H9 (cell line): ENCODE measurements around the gene IFNL1. TPM values are rescaled to one million over a fixed set of nuclear protein-coding genes. Genes with fewer than 3 reads are reported as not detected.

Experiments
- DNase-seq: peaks from one replicate; pipeline ENCODE4 v3.0.0-alpha.2; 2017
- H2AFZ ChIP-seq: one replicate; pipeline ENCODE4 v1.6.1; 2013; ENCODE audit warnings: mild to moderate bottlenecking, low read length, control low read depth, moderate library complexity
- H2AK5ac ChIP-seq: 2 replicates; pipeline ENCODE4 v1.6.1; 2013; ENCODE audit warnings: low read length, control low read depth, mixed read lengths; ENCODE audit not compliant: insufficient read length
- H2BK120ac ChIP-seq: one replicate; pipeline ENCODE4 v1.6.1; 2013; ENCODE audit warnings: low read depth, mild to moderate bottlenecking, low read length, control low read depth, inconsistent platforms; ENCODE audit not compliant: poor library complexity, severe bottlenecking
- H2BK12ac ChIP-seq: 2 replicates; pipeline ENCODE4 v1.6.1; 2013; ENCODE audit warnings: low read length, control low read depth, mixed read lengths, low read depth; ENCODE audit not compliant: insufficient read length
- H2BK15ac ChIP-seq: 2 replicates; pipeline ENCODE4 v1.6.1; 2013; ENCODE audit warnings: low read depth, low read length, control low read depth
- H2BK20ac ChIP-seq: one replicate; pipeline ENCODE4 v1.6.1; 2013; ENCODE audit warnings: low read depth, mild to moderate bottlenecking, low read length, control low read depth, inconsistent platforms; ENCODE audit not compliant: poor library complexity, severe bottlenecking
- H2BK5ac ChIP-seq: 2 replicates; pipeline ENCODE4 v1.6.1; 2013; ENCODE audit warnings: low read length, control low read depth, mixed read lengths; ENCODE audit not compliant: insufficient read length
- H3K14ac ChIP-seq: 2 replicates; pipeline ENCODE4 v1.6.1; 2013; ENCODE audit warnings: low read length, control low read depth; ENCODE audit not compliant: insufficient read depth
- H3K18ac ChIP-seq: 2 replicates; pipeline ENCODE4 v1.6.1; 2013; ENCODE audit warnings: low read depth, mild to moderate bottlenecking, mixed read lengths, low read length, control low read depth; ENCODE audit not compliant: insufficient read length
- H3K23ac ChIP-seq: 2 replicates; pipeline ENCODE4 v1.6.1; 2013; ENCODE audit warnings: low read length, control low read depth, mixed read lengths, low read depth; ENCODE audit not compliant: insufficient read length
- H3K23me2 ChIP-seq: 2 replicates; pipeline ENCODE4 v1.6.1; 2013; ENCODE audit warnings: low read depth, mild to moderate bottlenecking, mixed read lengths, low read length, control low read depth; ENCODE audit not compliant: insufficient read length, poor library complexity, severe bottlenecking
- H3K27ac ChIP-seq: 2 replicates; pipeline ENCODE4 v1.5.1; 2013; ENCODE audit warnings: low read length, control low read depth, mixed read lengths, low read depth; ENCODE audit not compliant: insufficient read length
- H3K27me3 ChIP-seq: 2 replicates; pipeline ENCODE4 v1.6.1; 2013; ENCODE audit warnings: low read length, control low read depth, inconsistent platforms; ENCODE audit not compliant: insufficient read depth
- H3K4ac ChIP-seq: 2 replicates; pipeline ENCODE4 v1.6.1; 2013; ENCODE audit warnings: low read depth, mild to moderate bottlenecking, control low read depth, inconsistent platforms, low read length, moderate library complexity
- H3K4me1 ChIP-seq: 2 replicates; pipeline ENCODE4 v1.6.1; 2013; ENCODE audit warnings: low read length, control low read depth, inconsistent platforms; ENCODE audit not compliant: insufficient read depth
- H3K4me2 ChIP-seq: 2 replicates; pipeline ENCODE4 v1.6.1; 2013; ENCODE audit warnings: low read length, control low read depth, mixed read lengths; ENCODE audit not compliant: insufficient read length, insufficient read depth
- H3K56ac ChIP-seq: 2 replicates; pipeline ENCODE4 v1.6.1; 2013; ENCODE audit warnings: low read depth, mild to moderate bottlenecking, mixed read lengths, low read length, control low read depth; ENCODE audit not compliant: insufficient read length
- H3K79me1 ChIP-seq: 2 replicates; pipeline ENCODE4 v1.6.1; 2013; ENCODE audit warnings: low read depth, mild to moderate bottlenecking, moderate library complexity, low read length, control low read depth, inconsistent platforms; ENCODE audit not compliant: insufficient read depth, poor library complexity, severe bottlenecking
- H3K79me2 ChIP-seq: 2 replicates; pipeline ENCODE4 v1.6.1; 2013; ENCODE audit warnings: low read length, control low read depth, inconsistent platforms; ENCODE audit not compliant: insufficient read depth
- H3K9ac ChIP-seq: 2 replicates; pipeline ENCODE4 v1.6.1; 2013; ENCODE audit warnings: low read length, control low read depth, mixed read lengths; ENCODE audit not compliant: insufficient read length; ENCODE audit errors: extremely low read depth
- H3K9me3 ChIP-seq: one replicate; pipeline ENCODE4 v1.6.1; 2013; ENCODE audit warnings: low read depth, low read length, inconsistent platforms; ENCODE audit not compliant: control insufficient read depth
- H3T11ph ChIP-seq: one replicate; pipeline ENCODE4 v1.6.1; 2013; ENCODE audit warnings: mild to moderate bottlenecking, low read length, control low read depth, inconsistent platforms
- H4K20me1 ChIP-seq: one replicate; pipeline ENCODE4 v1.6.1; 2013; ENCODE audit not compliant: control insufficient read depth, insufficient read length, insufficient read depth
- H4K5ac ChIP-seq: 2 replicates; pipeline ENCODE4 v1.6.1; 2013; ENCODE audit warnings: low read depth, mild to moderate bottlenecking, mixed read lengths, low read length, control low read depth; ENCODE audit not compliant: insufficient read length
- H4K8ac ChIP-seq: replicated peaks from 2 replicates; pipeline ENCODE4 v1.6.1; 2013; ENCODE audit warnings: low read length, control low read depth, mixed read lengths, low read depth; ENCODE audit not compliant: insufficient read length
- H4K91ac ChIP-seq: 2 replicates; pipeline ENCODE4 v1.6.1; 2013; ENCODE audit warnings: low read depth, mild to moderate bottlenecking, moderate library complexity, mixed read lengths, low read length, control low read depth; ENCODE audit not compliant: insufficient read length
- H3K27ac Mint-ChIP-seq, 3 experiments: 2 replicates in 2 of 3; 3 replicates in 1 of 3; pipeline ENCODE4 v1.8.0; 2020 to 2021; ENCODE audit warnings: mixed read lengths in 3 of 3, mild to moderate bottlenecking in 1 of 3, moderate library complexity in 1 of 3
- H3K27me3 Mint-ChIP-seq: 2 replicates; pipeline ENCODE4 v1.8.0; 2021; ENCODE audit warnings: low read depth, mild to moderate bottlenecking, moderate library complexity, mixed read lengths
- H3K36me3 Mint-ChIP-seq, 3 experiments: 2 replicates in 2 of 3; 3 replicates in 1 of 3; pipeline ENCODE4 v1.8.0; 2020 to 2021; ENCODE audit warnings: low read depth in 3 of 3, mixed read lengths in 3 of 3; ENCODE audit not compliant: insufficient read depth in 1 of 3
- H3K4me1 Mint-ChIP-seq, 2 experiments: 2 replicates each; pipeline ENCODE4 v1.8.0; 2020; ENCODE audit warnings: mixed read lengths in 2 of 2
- H3K4me3 Mint-ChIP-seq, 2 experiments: 2 replicates in 1 of 2; 3 replicates in 1 of 2; pipeline ENCODE4 v1.8.0; 2020 to 2021; ENCODE audit warnings: mild to moderate bottlenecking in 2 of 2, mixed read lengths in 2 of 2, moderate library complexity in 1 of 2
- H3K9me3 Mint-ChIP-seq, 2 experiments: 2 replicates in 1 of 2; 3 replicates in 1 of 2; pipeline ENCODE4 v1.8.0; 2020; ENCODE audit warnings: mild to moderate bottlenecking in 2 of 2, mixed read lengths in 2 of 2, moderate library complexity in 1 of 2
- WGBS: extraction: QIAGEN DNeasy Blood & Tissue Kit; methylation state at CpG from one replicate; pipeline ENCODE4 v1.1.7; 2013; ENCODE audit warnings: missing lambda C conversion rate, low lambda C conversion rate, mixed read lengths; ENCODE audit not compliant: insufficient read length; ENCODE audit errors: extremely low coverage; 5-methylcytosine and 5-hydroxymethylcytosine counted together
- total RNA-seq: library from RNA; stranded (reverse); gene quantifications from 2 replicates; pipeline ENCODE4 v1.2.1, GENCODE V29; 2021
- TF ChIP-seq, protein P1 (sequence below): fragments of 200-600 bp; sonication (generic); conservative IDR thresholded peaks from 3 replicates; pipeline ENCODE4 v1.8.0; 2021; ENCODE audit warnings: antibody characterized with exemption, mild to moderate bottlenecking

IFNL1 gene
- total RNA-seq, 1 experiment from 2014 or later: not detected

DNA sequence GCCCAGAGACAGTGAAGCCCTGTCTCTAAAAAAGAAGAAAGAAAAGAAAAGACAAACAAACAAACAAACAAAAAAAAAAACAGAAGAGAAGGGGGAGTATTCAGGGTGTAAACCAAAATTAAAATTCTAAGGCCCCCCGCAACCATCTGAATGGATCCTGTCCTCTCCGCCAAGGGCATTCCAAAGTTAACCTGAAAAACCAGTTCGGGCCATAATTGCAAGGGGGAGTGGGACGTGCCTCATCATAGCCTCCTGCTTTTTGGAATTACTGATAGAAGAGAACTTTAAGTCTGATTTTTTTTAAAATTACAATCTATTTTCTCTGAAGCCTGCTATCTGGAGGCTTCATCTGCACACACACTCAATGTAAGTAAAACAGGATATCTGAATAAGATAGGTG lies 33.7 kb upstream of the IFNL1 start:
- H3K4me2 ChIP-seq: no peak overlapping the region
- H3K79me2 ChIP-seq: no peaks in the 10 kb centered on the region
- no peak overlapping the region for H2BK5ac ChIP-seq
- H2BK20ac ChIP-seq: no peak overlapping the region
- H3K9me3 ChIP-seq: no peaks in the 10 kb centered on the region
- no peak overlapping the region for H2BK12ac ChIP-seq
- no peak overlapping the region for H2BK15ac ChIP-seq
- Mint-ChIP-seq H3K9me3 (peaks cover 4 to 9% of the 10 kb centered on the region in 2 experiments; a peak in 3 of 5 replicates), H3K36me3 (no peaks in the 10 kb centered on the region; a peak in 2 of 7 replicates), H3K27me3 (peaks cover 79% of the 10 kb centered on the region), H3K4me3 (no peak overlapping the region; a peak in 1 of 5 replicates), H3K27ac (no peak overlapping the region), H3K4me1 (peaks cover 5 to 16% of the 10 kb centered on the region in 2 experiments)
- H3K56ac ChIP-seq: no peak overlapping the region
- no peak overlapping the region for H3K9ac ChIP-seq
- H2AK5ac ChIP-seq: no peak overlapping the region
- DNase-seq: no peak
- no peak overlapping the region for H4K91ac ChIP-seq
- no peaks in the 10 kb centered on the region for H4K20me1 ChIP-seq
- H3K4me1 ChIP-seq: no peaks in the 10 kb centered on the region
- no peak overlapping the region for H2BK120ac ChIP-seq
- no peak overlapping the region for H4K5ac ChIP-seq
- H3K18ac ChIP-seq: no peak overlapping the region
- TF ChIP-seq, protein P1, sequence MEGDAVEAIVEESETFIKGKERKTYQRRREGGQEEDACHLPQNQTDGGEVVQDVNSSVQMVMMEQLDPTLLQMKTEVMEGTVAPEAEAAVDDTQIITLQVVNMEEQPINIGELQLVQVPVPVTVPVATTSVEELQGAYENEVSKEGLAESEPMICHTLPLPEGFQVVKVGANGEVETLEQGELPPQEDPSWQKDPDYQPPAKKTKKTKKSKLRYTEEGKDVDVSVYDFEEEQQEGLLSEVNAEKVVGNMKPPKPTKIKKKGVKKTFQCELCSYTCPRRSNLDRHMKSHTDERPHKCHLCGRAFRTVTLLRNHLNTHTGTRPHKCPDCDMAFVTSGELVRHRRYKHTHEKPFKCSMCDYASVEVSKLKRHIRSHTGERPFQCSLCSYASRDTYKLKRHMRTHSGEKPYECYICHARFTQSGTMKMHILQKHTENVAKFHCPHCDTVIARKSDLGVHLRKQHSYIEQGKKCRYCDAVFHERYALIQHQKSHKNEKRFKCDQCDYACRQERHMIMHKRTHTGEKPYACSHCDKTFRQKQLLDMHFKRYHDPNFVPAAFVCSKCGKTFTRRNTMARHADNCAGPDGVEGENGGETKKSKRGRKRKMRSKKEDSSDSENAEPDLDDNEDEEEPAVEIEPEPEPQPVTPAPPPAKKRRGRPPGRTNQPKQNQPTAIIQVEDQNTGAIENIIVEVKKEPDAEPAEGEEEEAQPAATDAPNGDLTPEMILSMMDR: no peak
- H4K8ac ChIP-seq: no peak overlapping the region
- H3K79me1 ChIP-seq: no peaks in the 10 kb centered on the region
- no peak overlapping the region for H3K4ac ChIP-seq
- no peak overlapping the region for H3K27ac ChIP-seq
- WGBS: no CpG with 5 or more reads among the region's 4 CpGs
- peaks cover 36% of the 10 kb centered on the region for H3K27me3 ChIP-seq
- H3K23me2 ChIP-seq: peaks cover 5% of the 10 kb centered on the region
- H2AFZ ChIP-seq: no peak overlapping the region
- no peak overlapping the region for H3K14ac ChIP-seq
- H3T11ph ChIP-seq: no peak overlapping the region
- no peak overlapping the region for H3K23ac ChIP-seq
